NCI-H146 (cell line): Measurements from ENCODE around the gene PCDHB5.
"Not testable (repeated sequence)": the region's sequence is repeated elsewhere in the genome, so short reads cannot be mapped to it uniquely, and the experiment has no call there.

Source experiments
- DNase-seq: peaks from one replicate; lab custom pipeline; 2025; lab: John Stamatoyannopoulos, UW

PCDHB5 gene

GRCh38 chr5:141135030-141135717 lies at the start of gene PCDHB5:
Gene PCDHB5, plus strand, starts transcription at chr5:141135206. Its CDS starts 229 bp downstream, at chr5:141135435.
- DNase-seq, result peak; percentile 53

DNA sequence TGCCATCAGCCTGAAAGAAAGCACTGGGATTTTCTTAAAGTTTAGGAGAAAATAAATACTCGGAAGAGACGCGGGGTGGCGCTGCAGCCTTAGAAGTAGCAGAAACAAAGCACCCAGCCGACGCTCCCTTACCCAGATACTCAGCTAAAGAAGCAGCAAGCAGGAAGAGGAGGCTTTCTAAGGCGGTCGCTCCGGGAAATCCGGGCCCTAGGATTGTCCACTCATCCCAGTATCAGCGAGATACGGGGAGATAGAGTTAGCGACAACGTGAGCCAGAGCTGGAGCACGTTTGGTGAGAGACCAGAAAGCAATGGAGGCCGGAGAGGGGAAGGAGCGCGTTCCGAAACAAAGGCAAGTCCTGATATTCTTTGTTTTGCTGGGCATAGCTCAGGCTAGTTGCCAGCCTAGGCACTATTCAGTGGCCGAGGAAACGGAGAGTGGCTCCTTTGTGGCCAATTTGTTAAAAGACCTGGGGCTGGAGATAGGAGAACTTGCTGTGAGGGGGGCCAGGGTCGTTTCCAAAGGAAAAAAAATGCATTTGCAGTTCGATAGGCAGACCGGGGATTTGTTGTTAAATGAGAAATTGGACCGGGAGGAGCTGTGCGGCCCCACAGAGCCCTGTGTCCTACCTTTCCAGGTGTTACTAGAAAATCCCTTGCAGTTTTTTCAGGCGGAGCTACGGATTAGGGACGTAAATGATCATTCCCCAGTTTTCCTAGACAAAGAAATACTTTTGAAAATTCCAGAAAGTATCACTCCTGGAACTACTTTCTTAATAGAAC lies 40.3 kb upstream of the PCDHB5 start, which contains the start of gene PCDHB2:
PCDHB2 (plus strand) TSS at position 135 of the 782 bp plus-strand sequence; CDS start at position 311, 176 bp downstream.
- DNase-seq, result peak; percentile 90

DNA sequence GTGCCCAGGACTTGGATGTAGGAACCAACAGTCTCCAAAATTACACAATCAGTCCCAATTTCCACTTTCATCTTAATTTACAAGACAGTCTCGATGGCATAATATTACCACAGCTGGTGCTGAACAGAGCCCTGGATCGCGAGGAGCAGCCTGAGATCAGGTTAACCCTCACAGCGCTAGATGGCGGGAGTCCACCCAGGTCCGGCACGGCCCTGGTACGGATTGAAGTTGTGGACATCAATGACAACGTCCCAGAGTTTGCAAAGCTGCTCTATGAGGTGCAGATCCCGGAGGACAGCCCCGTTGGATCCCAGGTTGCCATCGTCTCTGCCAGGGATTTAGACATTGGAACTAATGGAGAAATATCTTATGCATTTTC lies 39.8 kb upstream of the PCDHB5 start:
- DNase-seq, result no peak

GRCh38 chr5:141096181-141096580 lies 38.8 kb upstream of the PCDHB5 start:
- DNase-seq, result not testable (repeated sequence)

GRCh38 chr5:141096586-141096985 lies 38.4 kb upstream of the PCDHB5 start:
- DNase-seq, result not testable (repeated sequence)

DNA sequence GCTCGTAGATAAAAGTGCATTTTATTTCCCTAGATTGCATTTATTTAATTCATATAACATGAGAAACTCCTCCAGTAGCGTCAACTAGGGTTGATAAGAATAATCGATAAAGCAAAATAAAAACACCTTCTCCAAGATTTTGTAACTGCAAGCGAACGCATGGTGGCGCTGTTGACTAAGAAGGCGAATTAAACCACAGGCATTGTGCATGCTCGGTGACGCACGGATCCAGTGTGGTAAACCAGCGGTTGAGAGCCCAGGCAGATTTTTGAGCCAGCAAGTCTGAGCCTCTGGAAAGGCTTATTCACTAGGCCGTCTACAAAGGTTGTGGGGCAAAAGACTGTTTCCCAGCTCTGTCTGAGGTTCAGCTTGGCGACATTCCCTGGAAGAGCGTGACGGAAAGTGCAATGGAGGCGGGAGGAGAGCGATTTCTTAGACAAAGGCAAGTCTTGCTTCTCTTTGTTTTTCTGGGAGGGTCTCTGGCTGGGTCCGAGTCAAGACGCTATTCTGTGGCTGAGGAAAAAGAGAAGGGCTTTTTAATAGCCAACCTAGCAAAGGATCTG lies 34.7 kb upstream of the PCDHB5 start, which contains the start of gene PCDHB3:
PCDHB3 (plus strand) TSS at position 231 of the 563 bp plus-strand sequence; CDS start at position 408, 177 bp downstream.
- no peak for DNase-seq

- DNase-seq, result no peak
Observed at GRCh38 chr5:141101059-141101458, 33.9 kb upstream of the PCDHB5 start.

- not testable (repeated sequence) for DNase-seq
Observed at GRCh38 chr5:141102070-141102469, 32.9 kb upstream of the PCDHB5 start.

DNA sequence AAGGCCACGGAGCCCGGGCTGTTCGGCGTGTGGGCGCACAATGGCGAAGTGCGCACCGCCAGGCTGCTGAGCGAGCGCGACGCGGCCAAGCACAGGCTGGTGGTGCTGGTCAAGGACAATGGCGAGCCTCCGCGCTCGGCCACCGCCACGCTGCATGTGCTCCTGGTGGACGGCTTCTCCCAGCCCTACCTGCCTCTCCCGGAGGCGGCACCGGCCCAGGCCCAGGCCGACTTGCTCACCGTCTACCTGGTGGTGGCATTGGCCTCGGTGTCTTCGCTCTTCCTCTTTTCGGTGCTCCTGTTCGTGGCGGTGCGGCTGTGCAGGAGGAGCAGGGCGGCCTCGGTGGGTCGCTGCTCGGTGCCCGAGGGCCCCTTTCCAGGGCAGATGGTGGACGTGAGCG lies 32.5 kb upstream of the PCDHB5 start:
- DNase-seq, result not testable (repeated sequence)

DNA sequence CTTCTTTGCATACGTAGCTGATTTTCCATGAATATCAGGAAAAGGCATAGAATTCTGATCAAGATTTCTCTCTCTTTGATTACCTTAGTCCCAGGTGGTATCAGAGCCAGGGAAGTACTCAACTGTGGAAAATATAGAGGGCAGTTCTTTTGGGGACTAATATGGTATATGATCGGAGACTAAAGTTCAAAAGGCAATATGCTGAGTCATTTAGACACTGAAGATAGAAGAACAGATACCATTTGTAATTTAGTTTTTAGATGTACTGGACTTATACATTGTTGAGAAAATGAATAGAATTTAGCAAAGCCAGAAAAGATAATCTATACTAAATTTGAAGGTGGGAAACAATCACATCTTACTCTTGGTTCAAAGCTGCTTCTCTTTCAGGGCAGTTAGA lies 29.7 kb upstream of the PCDHB5 start:
- no peak for DNase-seq

- DNase-seq, result no peak
Observed at GRCh38 chr5:141119250-141119649, 15.8 kb upstream of the PCDHB5 start.

DNA sequence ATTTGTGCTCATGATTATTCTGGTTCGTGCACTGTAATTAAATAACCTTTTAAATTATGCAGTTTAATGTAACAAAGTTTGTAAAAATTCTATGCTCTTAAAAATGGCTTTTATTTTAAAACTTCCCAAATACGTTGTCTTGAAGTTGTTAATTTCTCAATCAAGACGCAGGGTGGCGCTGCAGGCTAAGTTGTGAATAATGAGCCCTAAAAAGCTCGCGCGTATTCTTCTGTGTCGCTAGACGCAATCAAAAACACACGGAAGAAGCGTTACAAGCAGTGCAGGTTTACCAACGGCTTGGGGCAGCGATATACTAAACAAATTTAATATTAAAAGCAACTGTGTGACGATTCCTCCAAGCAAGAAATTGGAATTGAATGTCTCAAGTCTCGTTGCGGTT lies 13.4 kb upstream of the PCDHB5 start, which contains the start of gene PCDHB4:
PCDHB4 (plus strand) TSS at position 256 of the 400 bp plus-strand sequence. CDS start 181 bp downstream, outside the sequence.
- peak; percentile 1 for DNase-seq

DNA sequence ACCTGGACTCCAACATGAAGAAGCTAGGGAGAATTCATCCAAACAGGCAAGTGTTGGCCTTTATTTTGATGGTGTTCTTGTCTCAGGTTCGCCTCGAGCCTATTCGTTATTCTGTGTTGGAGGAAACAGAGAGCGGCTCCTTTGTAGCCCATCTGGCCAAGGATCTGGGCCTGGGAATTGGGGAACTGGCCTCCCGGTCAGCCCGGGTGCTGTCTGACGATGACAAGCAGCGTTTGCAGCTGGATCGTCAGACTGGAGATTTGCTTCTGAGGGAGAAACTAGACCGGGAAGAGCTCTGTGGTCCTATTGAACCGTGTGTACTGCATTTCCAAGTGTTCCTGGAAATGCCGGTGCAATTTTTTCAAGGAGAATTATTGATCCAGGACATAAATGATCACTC lies 13.0 kb upstream of the PCDHB5 start:
- DNase-seq, result no peak

DNA sequence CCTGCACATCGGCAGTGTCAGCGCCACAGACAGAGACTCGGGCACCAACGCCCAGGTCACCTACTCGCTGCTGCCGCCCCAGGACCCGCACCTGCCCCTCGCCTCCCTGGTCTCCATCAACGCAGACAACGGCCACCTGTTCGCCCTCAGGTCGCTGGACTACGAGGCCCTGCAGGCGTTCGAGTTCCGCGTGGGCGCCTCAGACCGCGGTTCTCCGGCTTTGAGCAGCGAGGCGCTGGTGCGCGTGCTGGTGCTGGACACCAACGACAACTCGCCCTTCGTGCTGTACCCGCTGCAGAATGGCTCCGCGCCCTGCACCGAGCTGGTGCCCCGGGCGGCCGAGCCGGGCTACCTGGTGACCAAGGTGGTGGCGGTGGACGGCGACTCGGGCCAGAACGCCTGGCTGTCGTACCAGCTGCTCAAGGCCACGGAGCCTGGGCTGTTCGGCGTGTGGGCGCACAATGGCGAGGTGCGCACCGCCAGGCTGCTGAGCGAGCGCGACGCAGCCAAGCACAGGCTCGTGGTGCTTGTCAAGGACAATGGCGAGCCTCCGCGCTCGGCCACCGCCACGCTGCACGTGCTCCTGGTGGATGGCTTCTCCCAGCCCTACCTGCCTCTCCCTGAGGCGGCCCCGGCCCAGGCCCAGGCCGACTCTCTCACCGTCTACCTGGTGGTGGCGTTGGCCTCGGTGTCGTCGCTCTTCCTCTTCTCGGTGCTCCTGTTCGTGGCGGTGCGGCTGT lies 11.4 kb upstream of the PCDHB5 start:
- DNase-seq, result not testable (repeated sequence)

- DNase-seq, result no peak
Observed at GRCh38 chr5:141127305-141127704, 7.7 kb upstream of the PCDHB5 start.

GRCh38 chr5:141135718-141136266 lies 786 bp downstream of the PCDHB5 start:
- DNase-seq, result no peak

- DNase-seq, result not testable (repeated sequence)
Observed at GRCh38 chr5:141137346-141137745, 2.3 kb downstream of the PCDHB5 start.

GRCh38 chr5:141149812-141150211 lies 14.8 kb downstream of the PCDHB5 start, which contains the start of gene PCDHB6:
Gene PCDHB6, plus strand, starts transcription at chr5:141150057. Its CDS starts 201 bp downstream, at chr5:141150258.
- DNase-seq, result no peak

DNA sequence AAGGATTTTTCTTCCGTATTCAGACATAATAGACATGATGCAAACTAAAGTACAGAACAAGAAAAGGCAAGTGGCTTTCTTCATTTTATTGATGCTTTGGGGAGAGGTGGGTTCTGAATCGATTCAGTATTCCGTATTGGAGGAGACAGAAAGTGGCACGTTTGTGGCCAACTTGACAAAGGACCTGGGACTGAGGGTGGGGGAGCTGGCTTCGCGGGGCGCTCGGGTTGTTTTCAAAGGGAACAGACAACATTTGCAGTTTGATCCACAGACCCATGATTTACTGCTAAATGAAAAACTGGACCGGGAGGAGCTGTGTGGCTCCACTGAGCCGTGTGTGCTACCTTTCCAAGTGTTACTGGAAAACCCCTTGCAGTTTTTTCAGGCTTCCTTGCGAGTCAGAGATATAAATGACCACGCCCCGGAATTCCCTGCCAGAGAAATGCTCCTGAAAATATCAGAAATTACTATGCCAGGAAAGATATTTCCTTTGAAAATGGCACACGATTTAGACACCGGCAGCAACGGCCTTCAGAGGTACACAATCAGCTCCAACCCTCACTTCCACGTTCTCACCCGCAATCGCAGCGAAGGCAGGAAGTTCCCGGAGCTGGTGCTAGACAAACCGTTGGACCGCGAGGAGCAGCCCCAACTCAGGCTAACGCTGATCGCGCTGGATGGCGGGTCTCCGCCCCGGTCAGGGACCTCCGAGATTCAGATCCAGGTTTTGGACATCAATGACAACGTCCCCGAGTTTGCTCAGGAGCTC lies 15.4 kb downstream of the PCDHB5 start:
- no peak for DNase-seq

DNA sequence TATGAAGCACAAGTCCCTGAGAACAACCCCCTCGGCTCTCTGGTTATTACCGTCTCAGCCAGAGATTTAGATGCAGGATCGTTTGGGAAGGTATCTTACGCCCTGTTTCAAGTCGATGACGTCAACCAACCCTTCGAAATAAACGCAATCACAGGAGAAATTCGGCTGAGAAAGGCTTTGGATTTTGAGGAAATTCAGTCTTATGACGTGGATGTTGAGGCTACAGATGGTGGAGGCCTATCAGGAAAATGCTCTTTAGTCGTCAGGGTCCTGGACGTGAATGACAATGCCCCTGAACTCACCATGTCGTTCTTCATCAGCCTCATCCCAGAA lies 16.0 kb downstream of the PCDHB5 start:
- no peak for DNase-seq

DNA sequence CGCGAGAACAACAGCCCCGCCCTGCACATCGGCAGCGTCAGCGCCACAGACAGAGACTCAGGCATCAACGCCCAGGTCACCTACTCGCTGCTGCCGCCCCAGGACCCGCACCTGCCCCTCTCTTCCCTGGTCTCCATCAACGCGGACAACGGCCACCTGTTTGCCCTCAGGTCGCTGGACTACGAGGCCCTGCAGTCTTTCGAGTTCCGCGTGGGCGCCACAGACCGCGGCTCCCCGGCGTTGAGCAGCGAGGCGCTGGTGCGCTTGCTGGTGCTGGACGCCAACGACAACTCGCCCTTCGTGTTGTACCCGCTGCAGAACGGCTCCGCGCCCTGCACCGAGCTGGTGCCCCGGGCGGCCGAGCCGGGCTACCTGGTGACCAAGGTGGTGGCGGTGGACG lies 16.6 kb downstream of the PCDHB5 start:
- not testable (repeated sequence) for DNase-seq
